GM21619 (cell line): ENCODE measurements around the gene TMEM40.
"Not testable (repeated sequence)": the region's sequence is repeated elsewhere in the genome, so short reads cannot be mapped to it uniquely, and the experiment has no call there.

ENCODE experiments used
- ATAC-seq: cut with Tn5 transposase; IDR thresholded peaks from one replicate; pipeline ENCODE4 v1.9.1; 2021; ENCODE audit not compliant: unreplicated experiment

The TMEM40 gene

GRCh38 chr3:12722226-12722625, 36.8 kb downstream of the TMEM40 start:
- no peak for ATAC-seq

- peak; percentile 90 for ATAC-seq
Observed at GRCh38 chr3:12719984-12720898, 38.8 kb downstream of the TMEM40 start.

GRCh38 chr3:12719541-12719940, 39.5 kb downstream of the TMEM40 start:
- no peak for ATAC-seq

GRCh38 chr3:12716605-12717151, 42.4 kb downstream of the TMEM40 start:
- ATAC-seq = no peak

- ATAC-seq = no peak
Observed at GRCh38 chr3:12714278-12714677, 44.8 kb downstream of the TMEM40 start.

- ATAC-seq = no peak
Observed at GRCh38 chr3:12710062-12710461, 49.0 kb downstream of the TMEM40 start.

GRCh38 chr3:12709334-12709733, 49.7 kb downstream of the TMEM40 start:
- no peak for ATAC-seq

GRCh38 chr3:12708584-12709192, 50.4 kb downstream of the TMEM40 start:
- no peak for ATAC-seq

GRCh38 chr3:12707449-12707848, 51.6 kb downstream of the TMEM40 start:
- no peak for ATAC-seq

GRCh38 chr3:12706504-12707253, 52.4 kb downstream of the TMEM40 start:
- ATAC-seq = peak; percentile 89

GRCh38 chr3:12705981-12706380, 53.1 kb downstream of the TMEM40 start:
- ATAC-seq = no peak

GRCh38 chr3:12705374-12705926, 53.6 kb downstream of the TMEM40 start:
- ATAC-seq = no peak

- ATAC-seq = no peak
Observed at GRCh38 chr3:12702501-12702900, 56.6 kb downstream of the TMEM40 start.

- not testable (repeated sequence) for ATAC-seq
Observed at GRCh38 chr3:12701601-12702000, 57.5 kb downstream of the TMEM40 start.

- no peak for ATAC-seq
Observed at GRCh38 chr3:12700800-12701199, 58.3 kb downstream of the TMEM40 start.

- no peak for ATAC-seq
Observed at GRCh38 chr3:12695916-12696315, 63.1 kb downstream of the TMEM40 start.

- no peak for ATAC-seq
Observed at GRCh38 chr3:12695112-12695511, 63.9 kb downstream of the TMEM40 start.

GRCh38 chr3:12692444-12692843, 66.6 kb downstream of the TMEM40 start:
- ATAC-seq = no peak

GRCh38 chr3:12689997-12690711, 68.9 kb downstream of the TMEM40 start:
- ATAC-seq = no peak

- no peak for ATAC-seq
Observed at GRCh38 chr3:12687948-12688347, 71.1 kb downstream of the TMEM40 start.
